Measurements from ENCODE around the gene IQGAP2. TPM values are rescaled to one million over a fixed set of nuclear protein-coding genes. Genes with fewer than 3 reads are reported as not detected.

IQGAP2 gene
- total and polyA plus RNA-seq, 3 donors from 2014 or later, result 33.5 to 78.6 (median 60.2) TPM

- TF ChIP-seq, protein P1, sequence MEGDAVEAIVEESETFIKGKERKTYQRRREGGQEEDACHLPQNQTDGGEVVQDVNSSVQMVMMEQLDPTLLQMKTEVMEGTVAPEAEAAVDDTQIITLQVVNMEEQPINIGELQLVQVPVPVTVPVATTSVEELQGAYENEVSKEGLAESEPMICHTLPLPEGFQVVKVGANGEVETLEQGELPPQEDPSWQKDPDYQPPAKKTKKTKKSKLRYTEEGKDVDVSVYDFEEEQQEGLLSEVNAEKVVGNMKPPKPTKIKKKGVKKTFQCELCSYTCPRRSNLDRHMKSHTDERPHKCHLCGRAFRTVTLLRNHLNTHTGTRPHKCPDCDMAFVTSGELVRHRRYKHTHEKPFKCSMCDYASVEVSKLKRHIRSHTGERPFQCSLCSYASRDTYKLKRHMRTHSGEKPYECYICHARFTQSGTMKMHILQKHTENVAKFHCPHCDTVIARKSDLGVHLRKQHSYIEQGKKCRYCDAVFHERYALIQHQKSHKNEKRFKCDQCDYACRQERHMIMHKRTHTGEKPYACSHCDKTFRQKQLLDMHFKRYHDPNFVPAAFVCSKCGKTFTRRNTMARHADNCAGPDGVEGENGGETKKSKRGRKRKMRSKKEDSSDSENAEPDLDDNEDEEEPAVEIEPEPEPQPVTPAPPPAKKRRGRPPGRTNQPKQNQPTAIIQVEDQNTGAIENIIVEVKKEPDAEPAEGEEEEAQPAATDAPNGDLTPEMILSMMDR (IDR thresholded peaks at IDR 0.05), result no peak
- TF ChIP-seq POLR2A (IDR thresholded peaks at IDR 0.05), result no peak
- Histone ChIP-seq H3K36me3 (ENCODE audit: low read depth, missing control alignments) (no peaks in the 10 kb centered on the region), H3K4me1 (no peaks in the 10 kb centered on the region), H3K4me3 (no peak overlapping the region), H3K27ac (no peak overlapping the region), H3K9me3 (no peaks in the 10 kb centered on the region), H3K27me3 (no peaks in the 10 kb centered on the region)
- no peak for DNase-seq
- intact Hi-C loops (cut with DNase I; ENCODE audit: low total_unique reads), result no loop called here
- WGBS, 2 donors, result 73 to 76% methylated on average over 5 of the region's 5 CpGs
Observed at GRCh38 chr5:76393035-76393680, 9.9 kb upstream of the IQGAP2 start.

GRCh38 chr5:76397200-76397599, 5.9 kb upstream of the IQGAP2 start:
- H3K4me1 ChIP-seq, result no peaks in the 10 kb centered on the region
- 97 to 99% methylated on average over 2 of the region's 2 CpGs for WGBS, 2 donors
- no peak for DNase-seq
- H3K36me3 ChIP-seq (ENCODE audit: low read depth, missing control alignments), result no peaks in the 10 kb centered on the region
- no peak overlapping the region for H3K4me3 ChIP-seq
- H3K27me3 ChIP-seq, result no peaks in the 10 kb centered on the region
- no peaks in the 10 kb centered on the region for H3K9me3 ChIP-seq
- TF ChIP-seq, protein P1 (IDR thresholded peaks at IDR 0.05), result no peak
- TF ChIP-seq POLR2A (IDR thresholded peaks at IDR 0.05), result no peak
- H3K27ac ChIP-seq, result no peak overlapping the region
- intact Hi-C loops (cut with DNase I; ENCODE audit: low total_unique reads), result no loop called here

GRCh38 chr5:76399268-76399667, 3.8 kb upstream of the IQGAP2 start:
- TF ChIP-seq POLR2A (IDR thresholded peaks at IDR 0.05), result no peak
- TF ChIP-seq, protein P1 (IDR thresholded peaks at IDR 0.05), result no peak
- Histone ChIP-seq H3K27me3 (no peaks in the 10 kb centered on the region), H3K4me3 (no peak overlapping the region), H3K9me3 (no peaks in the 10 kb centered on the region), H3K36me3 (ENCODE audit: low read depth, missing control alignments) (no peaks in the 10 kb centered on the region), H3K4me1 (no peaks in the 10 kb centered on the region), H3K27ac (no peak overlapping the region)
- intact Hi-C loops (cut with DNase I; ENCODE audit: low total_unique reads), result no loop called here
- 91 to 95% methylated on average over 2 of the region's 2 CpGs for WGBS, 2 donors
- DNase-seq, result no peak

DNA sequence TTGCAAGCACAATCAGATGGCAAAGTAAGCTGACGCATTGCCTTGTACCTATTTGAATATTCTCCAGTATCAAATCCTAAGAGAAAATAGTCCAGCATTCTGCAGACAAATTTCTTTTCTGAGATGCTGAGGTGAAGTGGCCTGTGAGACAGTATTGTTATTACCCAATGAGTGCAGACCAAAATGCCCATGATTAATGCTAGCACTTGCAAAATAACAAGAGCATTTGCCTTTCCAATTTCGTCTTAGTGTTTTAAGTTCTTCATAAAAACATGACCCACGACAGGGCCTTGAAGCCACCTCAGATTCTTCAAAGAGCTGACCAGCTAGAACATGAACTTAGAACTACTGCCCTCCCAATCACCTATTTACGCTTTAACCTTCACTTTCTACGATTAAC, 2.6 kb upstream of the IQGAP2 start:
- Histone ChIP-seq H3K4me1 (no peaks in the 10 kb centered on the region), H3K27ac (no peak overlapping the region), H3K9me3 (no peaks in the 10 kb centered on the region), H3K4me3 (no peak overlapping the region), H3K36me3 (ENCODE audit: low read depth, missing control alignments) (no peaks in the 10 kb centered on the region), H3K27me3 (no peaks in the 10 kb centered on the region)
- DNase-seq, result no peak
- intact Hi-C loops (cut with DNase I; ENCODE audit: low total_unique reads), result no loop called here
- TF ChIP-seq, protein P1 (IDR thresholded peaks at IDR 0.05), result no peak
- no peak for TF ChIP-seq POLR2A (IDR thresholded peaks at IDR 0.05)
- WGBS, 2 donors, result 86 to 91% methylated on average over 5 of the region's 5 CpGs

- Histone ChIP-seq H3K27me3 (no peaks in the 10 kb centered on the region), H3K4me1 (no peaks in the 10 kb centered on the region), H3K4me3 (peak overlapping the region; percentile 59 to 66), H3K36me3 (ENCODE audit: low read depth, missing control alignments) (no peaks in the 10 kb centered on the region), H3K27ac (peak overlapping the region in 1 of 2 donors; percentile 2), H3K9me3 (no peaks in the 10 kb centered on the region)
- intact Hi-C loops (cut with DNase I; ENCODE audit: low total_unique reads), result no loop called here
- no peak for DNase-seq
- TF ChIP-seq POLR2A (IDR thresholded peaks at IDR 0.05), result no peak
- TF ChIP-seq, protein P1 (IDR thresholded peaks at IDR 0.05), result no peak
- 21 to 23% methylated on average over 11 of the region's 11 CpGs for WGBS, 2 donors
Observed at GRCh38 chr5:76401801-76402250, 1.3 kb upstream of the IQGAP2 start.

Data from testis (tissue), 3 donors.